ENCODE data around the gene HSD17B3.

HSD17B3 gene

DNA sequence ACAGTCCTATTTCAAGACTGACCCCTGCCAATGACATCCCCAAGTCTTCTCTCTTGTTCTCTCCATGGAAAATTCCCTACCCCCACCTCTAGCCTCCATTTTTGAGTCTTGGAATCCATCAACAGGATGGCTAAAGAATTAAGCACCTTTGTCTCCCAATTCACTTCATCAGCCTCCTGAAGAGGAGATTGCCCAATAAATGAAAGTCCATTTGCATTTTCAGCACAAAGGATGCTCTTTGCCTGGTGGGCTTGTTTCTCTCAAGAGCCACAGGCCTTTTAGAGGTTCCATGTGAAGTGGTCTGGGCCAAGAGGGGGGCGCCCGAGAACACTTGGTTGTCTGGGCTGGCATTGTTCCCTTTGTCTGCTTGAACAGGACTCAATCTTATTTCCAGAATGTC lies 12.6 kb downstream of the HSD17B3 start:
- Histone ChIP-seq H3K9ac (ENCODE audit: low read length) (no peak overlapping the region), H3K9me3 (ENCODE audit: insufficient read depth, low read length) (0 out of 2 replicates have a peak, but pooled peaks cover 2% of the 10 kb centered on the region), H3K9me2 (replicated peaks; ENCODE audit: insufficient read depth, low read length) (no peaks in the 10 kb centered on the region), H3K4me3 (ENCODE audit: insufficient read depth, low read length, poor library complexity, severe bottlenecking) (no peak overlapping the region), H3K27ac (ENCODE audit: low read depth, low read length) (no peak overlapping the region), H3K79me2 (ENCODE audit: insufficient read depth, low read length) (no peaks in the 10 kb centered on the region), H3F3A (ENCODE audit: insufficient read depth) (no peaks in the 10 kb centered on the region), H3K27me3 (ENCODE audit: low read length) (no peaks in the 10 kb centered on the region), H3K36me3 (ENCODE audit: low read length) (no peaks in the 10 kb centered on the region), H4K20me1 (ENCODE audit: low read depth, low read length) (no peaks in the 10 kb centered on the region), H2AFZ (ENCODE audit: low read depth, low read length, severe bottlenecking) (no peak overlapping the region), H3K4me2 (ENCODE audit: low read depth, low read length, poor library complexity, severe bottlenecking) (no peak overlapping the region)
- TF ChIP-seq, protein P1, sequence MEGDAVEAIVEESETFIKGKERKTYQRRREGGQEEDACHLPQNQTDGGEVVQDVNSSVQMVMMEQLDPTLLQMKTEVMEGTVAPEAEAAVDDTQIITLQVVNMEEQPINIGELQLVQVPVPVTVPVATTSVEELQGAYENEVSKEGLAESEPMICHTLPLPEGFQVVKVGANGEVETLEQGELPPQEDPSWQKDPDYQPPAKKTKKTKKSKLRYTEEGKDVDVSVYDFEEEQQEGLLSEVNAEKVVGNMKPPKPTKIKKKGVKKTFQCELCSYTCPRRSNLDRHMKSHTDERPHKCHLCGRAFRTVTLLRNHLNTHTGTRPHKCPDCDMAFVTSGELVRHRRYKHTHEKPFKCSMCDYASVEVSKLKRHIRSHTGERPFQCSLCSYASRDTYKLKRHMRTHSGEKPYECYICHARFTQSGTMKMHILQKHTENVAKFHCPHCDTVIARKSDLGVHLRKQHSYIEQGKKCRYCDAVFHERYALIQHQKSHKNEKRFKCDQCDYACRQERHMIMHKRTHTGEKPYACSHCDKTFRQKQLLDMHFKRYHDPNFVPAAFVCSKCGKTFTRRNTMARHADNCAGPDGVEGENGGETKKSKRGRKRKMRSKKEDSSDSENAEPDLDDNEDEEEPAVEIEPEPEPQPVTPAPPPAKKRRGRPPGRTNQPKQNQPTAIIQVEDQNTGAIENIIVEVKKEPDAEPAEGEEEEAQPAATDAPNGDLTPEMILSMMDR (IDR thresholded peaks at IDR 0.05; ENCODE audit: insufficient read depth, low read length, poor library complexity, severe bottlenecking) = no peak
- TF ChIP-seq EZH2phosphoT487 (conservative IDR thresholded peaks at IDR 0.05; ENCODE audit: low read length) = no peak

DNA sequence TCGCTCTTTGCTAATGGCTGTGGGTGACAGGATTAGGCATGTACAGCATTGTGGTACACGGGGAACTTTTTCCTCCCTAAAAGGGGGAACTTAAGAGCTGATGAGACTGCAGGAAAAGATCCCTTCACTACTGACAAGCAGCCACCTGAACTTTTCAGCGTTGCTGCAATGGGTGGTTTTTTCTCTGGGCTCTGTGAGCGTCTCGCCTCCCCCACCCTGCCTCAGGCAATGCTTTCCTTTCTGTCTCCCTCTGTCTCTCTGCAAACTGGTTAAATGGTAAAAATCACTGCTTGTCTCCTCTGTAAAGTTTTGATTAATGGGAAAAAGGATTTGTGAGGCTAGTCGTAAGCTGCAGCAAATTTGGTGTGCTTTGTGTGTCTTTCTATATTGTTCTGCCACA lies 20.3 kb downstream of the HSD17B3 start:
- 0 out of 2 replicates have a peak, but pooled peaks cover 4% of the 10 kb centered on the region for H3K9me3 ChIP-seq (ENCODE audit: insufficient read depth, low read length)
- H2AFZ ChIP-seq (ENCODE audit: low read depth, low read length, severe bottlenecking) = no peak overlapping the region
- no peak overlapping the region for H3K27ac ChIP-seq (ENCODE audit: low read depth, low read length)
- H3K9ac ChIP-seq (ENCODE audit: low read length) = no peak overlapping the region
- no peak overlapping the region for H3K4me2 ChIP-seq (ENCODE audit: low read depth, low read length, poor library complexity, severe bottlenecking)
- no peak overlapping the region for H3K4me3 ChIP-seq (ENCODE audit: insufficient read depth, low read length, poor library complexity, severe bottlenecking)
- TF ChIP-seq EZH2phosphoT487 (conservative IDR thresholded peaks at IDR 0.05; ENCODE audit: low read length) = no peak
- TF ChIP-seq, protein P1 (IDR thresholded peaks at IDR 0.05; ENCODE audit: insufficient read depth, low read length, poor library complexity, severe bottlenecking) = no peak
- H4K20me1 ChIP-seq (ENCODE audit: low read depth, low read length) = no peaks in the 10 kb centered on the region
- H3K79me2 ChIP-seq (ENCODE audit: insufficient read depth, low read length) = no peaks in the 10 kb centered on the region
- H3K36me3 ChIP-seq (ENCODE audit: low read length) = no peaks in the 10 kb centered on the region
- no peaks in the 10 kb centered on the region for H3F3A ChIP-seq (ENCODE audit: insufficient read depth)
- no peaks in the 10 kb centered on the region for H3K9me2 ChIP-seq (replicated peaks; ENCODE audit: insufficient read depth, low read length)
- no peaks in the 10 kb centered on the region for H3K27me3 ChIP-seq (ENCODE audit: low read length)

DNA sequence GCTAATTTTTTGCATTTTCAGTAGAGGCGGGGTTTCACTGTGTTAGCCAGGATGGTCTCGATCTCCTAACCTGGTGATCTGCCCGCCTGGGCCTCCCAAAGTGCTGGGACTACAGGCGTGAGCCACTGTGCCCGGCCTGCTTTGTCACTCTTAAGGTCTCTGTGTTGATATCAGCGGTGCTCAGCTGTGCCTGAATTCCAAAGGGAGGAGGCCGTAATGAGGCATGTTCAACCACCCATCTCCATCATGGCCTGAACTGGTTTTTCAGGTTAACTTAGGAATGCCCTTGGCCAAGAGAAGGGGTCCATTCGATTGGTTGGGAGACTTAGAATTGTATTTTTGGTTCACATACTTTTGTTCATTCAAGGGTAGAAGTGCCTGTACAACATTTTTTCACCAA lies 22.0 kb downstream of the HSD17B3 start:
- Histone ChIP-seq H3K9ac (ENCODE audit: low read length) (no peak overlapping the region), H3K36me3 (ENCODE audit: low read length) (no peaks in the 10 kb centered on the region), H3K27me3 (ENCODE audit: low read length) (no peaks in the 10 kb centered on the region), H3K9me3 (ENCODE audit: insufficient read depth, low read length) (peaks cover 5% of the 10 kb centered on the region; the same call in 1 of the 2 replicates), H4K20me1 (ENCODE audit: low read depth, low read length) (no peaks in the 10 kb centered on the region), H3K4me3 (ENCODE audit: insufficient read depth, low read length, poor library complexity, severe bottlenecking) (no peak overlapping the region), H3F3A (ENCODE audit: insufficient read depth) (no peaks in the 10 kb centered on the region), H3K9me2 (replicated peaks; ENCODE audit: insufficient read depth, low read length) (no peaks in the 10 kb centered on the region), H3K79me2 (ENCODE audit: insufficient read depth, low read length) (no peaks in the 10 kb centered on the region), H2AFZ (ENCODE audit: low read depth, low read length, severe bottlenecking) (no peak overlapping the region), H3K27ac (ENCODE audit: low read depth, low read length) (no peak overlapping the region), H3K4me2 (ENCODE audit: low read depth, low read length, poor library complexity, severe bottlenecking) (no peak overlapping the region)
- TF ChIP-seq, protein P1 (IDR thresholded peaks at IDR 0.05; ENCODE audit: insufficient read depth, low read length, poor library complexity, severe bottlenecking) = no peak
- no peak for TF ChIP-seq EZH2phosphoT487 (conservative IDR thresholded peaks at IDR 0.05; ENCODE audit: low read length)

Data from SU-DHL-6 (cell line).